Right lobe of liver (tissue), 4 donors: ENCODE measurements around the gene TGFBR3.

Experiments
- POLR2A ChIP-seq: fragments of 450-650 bp; IDR thresholded peaks from one replicate; pipeline ENCODE4 v1.6.1; 2017; ENCODE audit warnings: antibody characterized with exemption, mild to moderate bottlenecking
- TF ChIP-seq, protein P1 (sequence below), 4 donors: fragments of 200-600 bp in 3 of 4; fragments of 450-650 bp in 1 of 4; IDR thresholded peaks; one replicate each; pipeline versions ENCODE4 v1.5.1 to v1.8.0; 2016 to 2022; ENCODE audit warnings: antibody characterized with exemption in 4 of 4, mild to moderate bottlenecking in 2 of 4
- donor health status: DM: no; HTN: no; CAD: no.
- donor health status: DM: no; HTN: no; CAD: no.
- donor health status: DM: no; HTN: yes; CAD: no.

GRCh38 chr1:91856996-91857395, 29.0 kb downstream of the TGFBR3 start:
- TF ChIP-seq, protein P1, sequence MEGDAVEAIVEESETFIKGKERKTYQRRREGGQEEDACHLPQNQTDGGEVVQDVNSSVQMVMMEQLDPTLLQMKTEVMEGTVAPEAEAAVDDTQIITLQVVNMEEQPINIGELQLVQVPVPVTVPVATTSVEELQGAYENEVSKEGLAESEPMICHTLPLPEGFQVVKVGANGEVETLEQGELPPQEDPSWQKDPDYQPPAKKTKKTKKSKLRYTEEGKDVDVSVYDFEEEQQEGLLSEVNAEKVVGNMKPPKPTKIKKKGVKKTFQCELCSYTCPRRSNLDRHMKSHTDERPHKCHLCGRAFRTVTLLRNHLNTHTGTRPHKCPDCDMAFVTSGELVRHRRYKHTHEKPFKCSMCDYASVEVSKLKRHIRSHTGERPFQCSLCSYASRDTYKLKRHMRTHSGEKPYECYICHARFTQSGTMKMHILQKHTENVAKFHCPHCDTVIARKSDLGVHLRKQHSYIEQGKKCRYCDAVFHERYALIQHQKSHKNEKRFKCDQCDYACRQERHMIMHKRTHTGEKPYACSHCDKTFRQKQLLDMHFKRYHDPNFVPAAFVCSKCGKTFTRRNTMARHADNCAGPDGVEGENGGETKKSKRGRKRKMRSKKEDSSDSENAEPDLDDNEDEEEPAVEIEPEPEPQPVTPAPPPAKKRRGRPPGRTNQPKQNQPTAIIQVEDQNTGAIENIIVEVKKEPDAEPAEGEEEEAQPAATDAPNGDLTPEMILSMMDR (IDR thresholded peaks at IDR 0.05) = no peak
- TF ChIP-seq POLR2A = no peak
